ENCODE data around the gene MGAT5B.

DNA sequence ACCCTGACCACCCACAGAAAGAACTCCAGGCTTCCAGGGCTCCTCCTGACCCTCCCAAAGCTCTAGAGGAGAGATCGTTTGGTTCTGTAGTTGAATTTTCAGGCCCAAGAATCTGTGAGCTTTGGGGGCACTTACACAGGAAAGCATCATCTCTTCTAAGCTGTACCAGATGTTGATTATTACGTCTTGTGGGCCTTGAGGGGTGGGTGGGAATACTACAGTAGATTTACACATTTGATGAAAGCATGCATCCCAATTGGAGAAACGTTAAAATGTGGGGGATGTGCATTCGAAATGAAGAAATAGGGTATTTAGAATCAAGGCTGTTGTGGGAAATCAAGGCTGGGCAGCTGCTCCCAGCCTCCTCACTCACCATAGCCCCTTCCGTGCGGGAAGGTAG is 61.9 kb downstream of the MGAT5B start:
- TF ChIP-seq, protein P1, sequence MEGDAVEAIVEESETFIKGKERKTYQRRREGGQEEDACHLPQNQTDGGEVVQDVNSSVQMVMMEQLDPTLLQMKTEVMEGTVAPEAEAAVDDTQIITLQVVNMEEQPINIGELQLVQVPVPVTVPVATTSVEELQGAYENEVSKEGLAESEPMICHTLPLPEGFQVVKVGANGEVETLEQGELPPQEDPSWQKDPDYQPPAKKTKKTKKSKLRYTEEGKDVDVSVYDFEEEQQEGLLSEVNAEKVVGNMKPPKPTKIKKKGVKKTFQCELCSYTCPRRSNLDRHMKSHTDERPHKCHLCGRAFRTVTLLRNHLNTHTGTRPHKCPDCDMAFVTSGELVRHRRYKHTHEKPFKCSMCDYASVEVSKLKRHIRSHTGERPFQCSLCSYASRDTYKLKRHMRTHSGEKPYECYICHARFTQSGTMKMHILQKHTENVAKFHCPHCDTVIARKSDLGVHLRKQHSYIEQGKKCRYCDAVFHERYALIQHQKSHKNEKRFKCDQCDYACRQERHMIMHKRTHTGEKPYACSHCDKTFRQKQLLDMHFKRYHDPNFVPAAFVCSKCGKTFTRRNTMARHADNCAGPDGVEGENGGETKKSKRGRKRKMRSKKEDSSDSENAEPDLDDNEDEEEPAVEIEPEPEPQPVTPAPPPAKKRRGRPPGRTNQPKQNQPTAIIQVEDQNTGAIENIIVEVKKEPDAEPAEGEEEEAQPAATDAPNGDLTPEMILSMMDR (IDR thresholded peaks at IDR 0.05; ENCODE audit: insufficient read depth, low read depth, low read length), result no peak
- no peak for TF ChIP-seq EZH2 (IDR thresholded peaks at IDR 0.05; ENCODE audit: insufficient read depth, low read length)

Data from astrocyte (in vitro differentiated cells and primary cell).